Activated B cell treated with CpG ODN at 0.5 μM for 24 hours (primary cell): ENCODE measurements around the gene MAGIX. TPM values are rescaled to one million over a fixed set of nuclear protein-coding genes. Genes with fewer than 3 reads are reported as not detected.

ENCODE experiments used
- ATAC-seq: fragments of 200-7000 bp; cut with Tn5 transposase; one replicate; pipeline ENCODE4 v1.10.0; 2021; ENCODE audit warnings: low read depth, mild to moderate bottlenecking, moderate library complexity
- CTCF ChIA-PET: fragments of 350-600 bp; sonication (Branson Sonifier 250); formaldehyde crosslinking; loops from one replicate; lab custom pipeline; 2021; ENCODE audit warnings: antibody characterized with exemption; lab: Charles Lee
- POLR2A ChIA-PET: fragments of 350-600 bp; sonication (Branson Sonifier 250); formaldehyde crosslinking; loops from one replicate; lab custom pipeline; 2021; ENCODE audit warnings: antibody characterized with exemption; lab: Charles Lee
- DNase-seq: peaks from one replicate; pipeline ENCODE4 v3.0.0; 2022
- H3K27ac Mint-ChIP-seq: one replicate; pipeline ENCODE4 v1.8.0; 2020; ENCODE audit warnings: mixed read lengths
- H3K27me3 Mint-ChIP-seq: one replicate; pipeline ENCODE4 v1.8.0; 2021; ENCODE audit warnings: mixed read lengths
- H3K36me3 Mint-ChIP-seq: one replicate; pipeline ENCODE4 v1.8.0; 2021; ENCODE audit warnings: low read depth, mixed read lengths
- H3K4me1 Mint-ChIP-seq: one replicate; pipeline ENCODE4 v1.8.0; 2021; ENCODE audit warnings: mixed read lengths
- H3K4me3 Mint-ChIP-seq: one replicate; pipeline ENCODE4 v1.8.0; 2020; ENCODE audit warnings: mild to moderate bottlenecking, mixed read lengths
- H3K9me3 Mint-ChIP-seq: one replicate; pipeline ENCODE4 v1.8.0; 2020; ENCODE audit warnings: mixed read lengths
- intact Hi-C: fragments of 100-400 bp; cut with micrococcal nuclease; formaldehyde crosslinking; loops from one replicate; pipeline ENCODE4 v1.15.1; 2024
- total RNA-seq: library from RNA; stranded (reverse); gene quantifications from 2 replicates; pipeline ENCODE4 v1.2.3, GENCODE V29; 2022
- TF ChIP-seq, protein P1 (sequence below): fragments of 200-600 bp; IDR thresholded peaks from one replicate; pipeline ENCODE4 v1.8.0; 2022; ENCODE audit warnings: antibody characterized with exemption, mild to moderate bottlenecking

MAGIX gene
- total RNA-seq, 1 donor from 2014 or later = 1.5 TPM

DNA sequence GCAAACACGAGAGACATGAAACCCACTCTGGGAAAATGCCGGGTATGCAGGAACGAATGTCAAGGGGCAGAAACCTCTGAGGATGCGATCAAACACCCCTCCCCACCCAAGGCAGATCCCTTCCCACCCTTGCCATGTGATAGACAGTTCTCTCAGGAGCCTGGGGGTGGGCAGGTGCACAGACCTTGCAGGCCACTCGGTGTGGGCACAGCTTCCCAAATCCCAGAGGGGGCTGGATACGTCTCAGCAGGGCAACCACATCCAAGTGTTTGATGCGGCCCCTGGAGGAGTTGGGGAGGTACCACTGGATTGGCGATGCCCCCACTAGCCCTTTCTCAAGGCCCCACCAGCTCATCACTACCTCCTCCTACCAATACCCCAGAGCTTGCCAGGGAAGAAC lies 47.8 kb downstream of the MAGIX start:
- DNase-seq = no peak
- intact Hi-C loops = no loop called here
- no peaks in the 10 kb centered on the region for H3K27me3 Mint-ChIP-seq
- H3K36me3 Mint-ChIP-seq = peaks cover 1% of the 10 kb centered on the region
- TF ChIP-seq, protein P1, sequence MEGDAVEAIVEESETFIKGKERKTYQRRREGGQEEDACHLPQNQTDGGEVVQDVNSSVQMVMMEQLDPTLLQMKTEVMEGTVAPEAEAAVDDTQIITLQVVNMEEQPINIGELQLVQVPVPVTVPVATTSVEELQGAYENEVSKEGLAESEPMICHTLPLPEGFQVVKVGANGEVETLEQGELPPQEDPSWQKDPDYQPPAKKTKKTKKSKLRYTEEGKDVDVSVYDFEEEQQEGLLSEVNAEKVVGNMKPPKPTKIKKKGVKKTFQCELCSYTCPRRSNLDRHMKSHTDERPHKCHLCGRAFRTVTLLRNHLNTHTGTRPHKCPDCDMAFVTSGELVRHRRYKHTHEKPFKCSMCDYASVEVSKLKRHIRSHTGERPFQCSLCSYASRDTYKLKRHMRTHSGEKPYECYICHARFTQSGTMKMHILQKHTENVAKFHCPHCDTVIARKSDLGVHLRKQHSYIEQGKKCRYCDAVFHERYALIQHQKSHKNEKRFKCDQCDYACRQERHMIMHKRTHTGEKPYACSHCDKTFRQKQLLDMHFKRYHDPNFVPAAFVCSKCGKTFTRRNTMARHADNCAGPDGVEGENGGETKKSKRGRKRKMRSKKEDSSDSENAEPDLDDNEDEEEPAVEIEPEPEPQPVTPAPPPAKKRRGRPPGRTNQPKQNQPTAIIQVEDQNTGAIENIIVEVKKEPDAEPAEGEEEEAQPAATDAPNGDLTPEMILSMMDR = no peak
- H3K9me3 Mint-ChIP-seq = no peaks in the 10 kb centered on the region
- H3K27ac Mint-ChIP-seq = no peak overlapping the region
- POLR2A ChIA-PET = no interaction called here
- CTCF ChIA-PET = no interaction called here
- no peak overlapping the region for H3K4me3 Mint-ChIP-seq
- H3K4me1 Mint-ChIP-seq = no peaks in the 10 kb centered on the region
- ATAC-seq = no peak

DNA sequence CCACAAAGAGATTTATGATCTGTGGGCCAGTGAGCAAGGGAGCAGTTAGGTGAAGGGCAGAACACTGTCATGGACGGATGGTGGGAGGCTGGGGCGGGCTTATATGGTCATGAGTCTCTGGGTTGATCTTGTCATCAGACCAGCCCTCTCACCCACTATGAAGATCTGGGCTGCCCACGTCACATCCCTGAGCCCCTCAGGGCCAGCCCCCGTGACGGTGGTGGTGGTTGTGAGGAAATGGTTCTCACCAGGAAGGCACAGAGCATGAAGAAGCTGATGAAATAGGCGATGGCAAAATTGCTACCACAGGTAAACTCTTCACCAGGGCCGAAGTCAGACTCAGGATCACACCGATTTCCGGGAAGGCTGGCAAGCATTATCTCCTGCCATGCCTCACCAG lies 48.5 kb downstream of the MAGIX start:
- no peaks in the 10 kb centered on the region for H3K9me3 Mint-ChIP-seq
- intact Hi-C loops = no loop called here
- H3K4me1 Mint-ChIP-seq = no peaks in the 10 kb centered on the region
- CTCF ChIA-PET = no interaction called here
- DNase-seq (no peak), ATAC-seq (no peak)
- POLR2A ChIA-PET = no interaction called here
- H3K36me3 Mint-ChIP-seq = peaks cover 1% of the 10 kb centered on the region
- no peak overlapping the region for H3K4me3 Mint-ChIP-seq
- H3K27ac Mint-ChIP-seq = no peak overlapping the region
- no peaks in the 10 kb centered on the region for H3K27me3 Mint-ChIP-seq
- TF ChIP-seq, protein P1 = no peak

DNA sequence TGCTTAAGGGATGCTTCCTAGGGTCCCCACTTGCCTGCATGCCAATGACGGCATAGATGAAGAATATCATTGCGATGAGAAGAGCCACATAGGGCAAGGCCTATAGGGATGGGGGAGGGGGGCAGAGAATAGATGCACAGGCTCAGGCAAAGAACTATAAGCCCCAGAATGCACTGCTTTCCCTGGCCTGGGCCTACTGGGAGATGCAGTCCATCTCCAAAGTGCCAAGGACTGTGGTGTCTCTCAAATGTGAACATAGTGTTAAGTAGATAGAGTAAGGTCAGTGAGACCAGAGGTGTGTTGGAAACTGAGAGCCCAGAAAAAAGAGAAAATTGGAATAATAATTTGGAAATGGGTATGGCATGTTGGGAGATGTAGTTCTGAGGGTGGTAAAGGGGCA lies 49.7 kb downstream of the MAGIX start:
- Mint-ChIP-seq H3K36me3 (peaks cover 1% of the 10 kb centered on the region), H3K4me1 (no peaks in the 10 kb centered on the region), H3K9me3 (no peaks in the 10 kb centered on the region), H3K27ac (no peak overlapping the region), H3K4me3 (no peak overlapping the region), H3K27me3 (no peaks in the 10 kb centered on the region)
- ATAC-seq (no peak), DNase-seq (no peak)
- CTCF ChIA-PET = no interaction called here
- TF ChIP-seq, protein P1 = no peak
- intact Hi-C loops = no loop called here
- POLR2A ChIA-PET = no interaction called here

DNA sequence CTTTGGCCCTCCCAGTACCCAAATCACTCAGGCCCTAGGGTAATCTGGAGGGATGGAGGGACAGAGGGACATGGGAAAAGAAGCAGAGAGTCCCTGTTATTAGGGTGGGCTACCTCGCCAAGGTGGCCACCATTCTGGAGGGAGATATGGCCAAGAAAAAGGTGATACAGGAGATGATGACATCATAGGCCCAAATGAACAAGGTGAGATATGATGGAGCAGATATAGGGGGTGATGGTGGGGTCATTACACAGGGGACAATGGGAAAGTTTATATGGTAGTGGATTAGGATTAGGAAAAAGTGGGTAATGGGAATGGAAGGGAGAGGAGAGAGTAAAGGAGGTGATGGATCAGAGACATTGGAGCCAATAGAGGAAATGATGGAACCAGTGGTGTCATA lies 50.3 kb downstream of the MAGIX start:
- no peaks in the 10 kb centered on the region for H3K9me3 Mint-ChIP-seq
- ATAC-seq = no peak
- no peaks in the 10 kb centered on the region for H3K27me3 Mint-ChIP-seq
- POLR2A ChIA-PET = no interaction called here
- H3K4me1 Mint-ChIP-seq = no peaks in the 10 kb centered on the region
- intact Hi-C loops = no loop called here
- TF ChIP-seq, protein P1 = no peak
- no peak overlapping the region for H3K27ac Mint-ChIP-seq
- CTCF ChIA-PET = no interaction called here
- no peak overlapping the region for H3K4me3 Mint-ChIP-seq
- no peak for DNase-seq
- peaks cover 1% of the 10 kb centered on the region for H3K36me3 Mint-ChIP-seq

DNA sequence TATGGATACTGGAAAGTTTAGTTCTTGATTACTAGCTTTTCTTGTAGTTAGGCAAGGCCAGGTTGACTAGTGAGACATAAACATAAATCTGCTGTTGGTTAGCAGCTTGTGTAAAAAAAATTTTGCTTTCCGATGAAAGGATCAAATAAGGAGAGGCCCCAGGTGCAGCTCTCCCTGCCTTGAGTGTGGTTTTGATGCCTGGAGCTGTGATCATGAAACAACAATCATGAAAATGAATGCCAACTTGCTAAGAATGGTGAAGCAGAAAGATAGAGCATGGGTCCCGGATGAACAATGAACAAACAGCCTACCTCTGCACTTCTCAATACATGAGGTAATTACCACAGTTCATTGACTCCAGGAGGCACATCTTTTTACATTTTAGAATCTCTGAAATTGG lies 51.9 kb downstream of the MAGIX start:
- ChIA-PET POLR2A (interaction anchor here (0.6 kb wide), 1 partner anchor 9 kb away, joined by 7 read pairs; no protein-coding TSS in a partner anchor), CTCF (no interaction called here)
- no peaks in the 10 kb centered on the region for H3K27me3 Mint-ChIP-seq
- no peak for DNase-seq
- no peaks in the 10 kb centered on the region for H3K9me3 Mint-ChIP-seq
- H3K27ac Mint-ChIP-seq = no peak overlapping the region
- TF ChIP-seq, protein P1 = no peak
- no peak overlapping the region for H3K4me3 Mint-ChIP-seq
- peaks cover 1% of the 10 kb centered on the region for H3K36me3 Mint-ChIP-seq
- H3K4me1 Mint-ChIP-seq = no peaks in the 10 kb centered on the region
- no peak for ATAC-seq
- intact Hi-C loops = no loop called here
